Heart left ventricle (tissue), 16 donors: ENCODE data around the gene SSBP2. TPM values are rescaled to one million over a fixed set of nuclear protein-coding genes. Genes with fewer than 3 reads are reported as not detected.

Source experiments
- ATAC-seq, 4 donors: fragments of 200-7000 bp; cut with Tn5 transposase; one replicate each; pipeline ENCODE4 v1.9.1; 2020 to 2022; ENCODE audit warnings: moderate library complexity in 4 of 4, mild to moderate bottlenecking in 3 of 4, moderate number of reproducible peaks in 1 of 4
- DNase-seq, 5 donors: peaks; one replicate each; pipeline ENCODE4 v3.0.0-alpha.2; 2020
- H3K27ac ChIP-seq, 12 donors: fragments of 200-600 bp; sonication (generic) in 4 of 12; one replicate each; pipeline versions ENCODE4 v1.5.0 to v1.8.0; 2016 to 2022; ENCODE audit warnings: mild to moderate bottlenecking in 2 of 12
- H3K27me3 ChIP-seq, 9 donors: fragments of 200-600 bp; sonication (generic) in 2 of 9; one replicate each; pipeline versions ENCODE4 v1.5.1 to v1.8.0; 2016 to 2022; ENCODE audit warnings: mild to moderate bottlenecking in 3 of 9
- H3K36me3 ChIP-seq, 9 donors: fragments of 200-600 bp; sonication (generic) in 2 of 9; one replicate each; pipeline versions ENCODE4 v1.5.0 to v1.8.0; 2018 to 2022; ENCODE audit warnings: mild to moderate bottlenecking in 2 of 9
- H3K4me1 ChIP-seq, 12 donors: fragments of 200-600 bp; sonication (generic) in 4 of 12; one replicate each; pipeline versions ENCODE4 v1.5.0 to v1.8.0; 2016 to 2022; ENCODE audit warnings: mild to moderate bottlenecking in 3 of 12
- H3K4me3 ChIP-seq, 12 donors: fragments of 200-600 bp; sonication (generic) in 4 of 12; one replicate each; pipeline versions ENCODE4 v1.5.0 to v1.8.0; 2017 to 2022; ENCODE audit warnings: mild to moderate bottlenecking in 9 of 12, moderate library complexity in 4 of 12
- H3K9me3 ChIP-seq, 12 donors: fragments of 200-600 bp; sonication (generic) in 4 of 12; one replicate each; pipeline versions ENCODE4 v1.5.0 to v1.8.0; 2016 to 2022; ENCODE audit warnings: mild to moderate bottlenecking in 1 of 12
- POLR2A ChIP-seq, 2 donors: fragments of 450-650 bp; IDR thresholded peaks; one replicate each; pipeline ENCODE4 v1.6.1; 2017; ENCODE audit warnings: antibody characterized with exemption in 2 of 2, mild to moderate bottlenecking in 2 of 2, moderate library complexity in 2 of 2
- WGBS, 4 donors: extraction: QIAGEN DNeasy Blood & Tissue Kit in 2 of 4; methylation state at CpG; one replicate each; pipeline versions ENCODE4 v1.1.5 to v1.1.7; 2013 to 2018; 5-methylcytosine and 5-hydroxymethylcytosine counted together
- intact Hi-C, 10 donors: fragments of 100-400 bp; cut with DNase I; formaldehyde crosslinking; loops; one replicate each; pipeline versions ENCODE4 v1.11.1 to v1.14.2; 2022
- polyA plus RNA-seq, 2 donors: library from polyadenylated mRNA; stranded (reverse); fragments of 200-250 nt; gene quantifications; one replicate each; pipeline ENCODE4 v1.2.3, GENCODE V29; 2013
- total RNA-seq, 9 donors: library from RNA; depleted of rRNA in 2 of 9; stranded (reverse); fragments of >200 nt in 2 of 9; fragmentation: NEBNext Ultra II Directional in 3 of 9; extraction: Animal tissue kit (Norgen Biotek cat#: 25700) in 3 of 9; gene quantifications; one replicate each; pipeline versions ENCODE4 v1.1.0 to v1.2.4, GENCODE V29; 2016 to 2023
- TF ChIP-seq, protein P1 (sequence below), 12 donors: fragments of 200-600 bp; sonication (generic) in 4 of 12; IDR thresholded peaks; one replicate each; pipeline versions ENCODE4 v1.5.0 to v1.8.0; 2018 to 2022; ENCODE audit warnings: antibody characterized with exemption in 12 of 12, mild to moderate bottlenecking in 5 of 12
- donor health status: ischemic (EF 13 %, LVEDD 7.1; RV severe dilation, severe dysfunction).
- donor health status: healthy with polysubstance abuse.
- donor health status: DM: no; HTN: yes; CAD: no.
- donor health status: DM: no; HTN: no; CAD: no.
- donor health status: ischemic (EF 25% LVEDD 6.9; RV normal size, moderate dysfunction).
- donor health status: ischemic (EF 25% LVEDD 5.7; RV mildly dilated, moderate dysfunction).
- donor health status: healthy.
- donor health status: DM: yes; HTN: yes; CAD: no.
- donor health status: ischemic (EF 35%, LVEDD 5.7; RV mildly dilated, moderate dysfunction).
- donor health status: nonischemic (EF 11% LVEDD 7.7; RV severe dilation, severe dysfunction).
- donor health status: DM: yes; HTN: yes; CAD: no.
- donor health status: PGD.
- donor health status: ischemic (EF 29% LVEDD 5.4; RV normal size, mild dysfunction).
- donor health status: nonischemic (EF 23%, LVEDD 6.1; RV moderate dilation, normal function).

SSBP2 gene
- total and polyA plus RNA-seq, 11 donors, result 25.6 to 98.1 (median 50.7) TPM

DNA sequence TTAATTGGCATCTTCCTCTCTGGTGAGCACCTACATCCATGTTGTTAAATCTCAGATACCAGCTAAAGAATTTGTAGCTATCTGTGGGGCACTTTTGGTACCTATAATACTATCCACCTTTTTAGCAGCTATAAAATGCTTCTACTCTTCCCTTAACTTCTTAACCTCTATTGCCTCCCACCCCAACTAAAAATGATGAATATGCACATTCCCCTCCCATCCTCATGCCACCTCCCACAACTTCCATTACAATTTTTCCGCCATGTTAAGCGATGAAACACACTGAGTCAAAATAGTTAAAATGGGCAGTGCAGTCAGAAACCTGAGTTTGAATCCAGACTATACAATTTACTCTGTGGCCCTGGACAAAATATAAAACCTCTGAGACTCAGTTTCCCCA, 10.1 kb downstream of the SSBP2 start:
- H3K4me1 ChIP-seq, result peaks cover 0 to 8% (median 0%) of the 10 kb centered on the region in 12 donors
- WGBS, 4 donors, result 95 to 100% (median 99%) methylated on average over 2 of the region's 2 CpGs

DNA sequence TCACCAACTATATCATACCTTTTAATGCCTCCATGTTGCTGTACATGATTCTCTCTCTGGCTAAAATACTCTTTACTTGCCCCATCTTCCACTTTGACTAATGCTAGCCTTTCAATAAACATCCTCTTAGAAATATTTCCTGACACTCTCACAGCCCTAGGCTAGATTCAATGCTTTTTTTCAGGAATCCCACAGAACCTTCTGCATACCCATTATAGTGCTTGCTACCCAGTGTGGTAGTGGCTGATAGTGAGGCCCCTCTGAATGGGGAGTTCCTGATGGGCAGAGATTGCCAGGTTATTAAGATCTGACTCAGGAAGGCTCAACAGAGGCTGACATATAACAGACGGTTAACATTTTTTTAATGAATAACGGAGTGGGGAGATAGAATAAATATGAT, 11.6 kb downstream of the SSBP2 start:
- no peaks in the 10 kb centered on the region for H3K9me3 ChIP-seq
- no peaks in the 10 kb centered on the region for H3K36me3 ChIP-seq
- no peak for ATAC-seq
- H3K4me1 ChIP-seq, result peaks cover 0 to 8% (median 0%) of the 10 kb centered on the region in 12 donors
- no peak for DNase-seq
- no peaks in the 10 kb centered on the region for H3K27me3 ChIP-seq
- intact Hi-C loops, result no loop called here
- no peak overlapping the region for H3K27ac ChIP-seq
- 87 to 90% (median 89%) methylated on average over 2 of the region's 2 CpGs for WGBS, 4 donors
- TF ChIP-seq POLR2A (IDR thresholded peaks at IDR 0.05), result no peak
- TF ChIP-seq, protein P1, sequence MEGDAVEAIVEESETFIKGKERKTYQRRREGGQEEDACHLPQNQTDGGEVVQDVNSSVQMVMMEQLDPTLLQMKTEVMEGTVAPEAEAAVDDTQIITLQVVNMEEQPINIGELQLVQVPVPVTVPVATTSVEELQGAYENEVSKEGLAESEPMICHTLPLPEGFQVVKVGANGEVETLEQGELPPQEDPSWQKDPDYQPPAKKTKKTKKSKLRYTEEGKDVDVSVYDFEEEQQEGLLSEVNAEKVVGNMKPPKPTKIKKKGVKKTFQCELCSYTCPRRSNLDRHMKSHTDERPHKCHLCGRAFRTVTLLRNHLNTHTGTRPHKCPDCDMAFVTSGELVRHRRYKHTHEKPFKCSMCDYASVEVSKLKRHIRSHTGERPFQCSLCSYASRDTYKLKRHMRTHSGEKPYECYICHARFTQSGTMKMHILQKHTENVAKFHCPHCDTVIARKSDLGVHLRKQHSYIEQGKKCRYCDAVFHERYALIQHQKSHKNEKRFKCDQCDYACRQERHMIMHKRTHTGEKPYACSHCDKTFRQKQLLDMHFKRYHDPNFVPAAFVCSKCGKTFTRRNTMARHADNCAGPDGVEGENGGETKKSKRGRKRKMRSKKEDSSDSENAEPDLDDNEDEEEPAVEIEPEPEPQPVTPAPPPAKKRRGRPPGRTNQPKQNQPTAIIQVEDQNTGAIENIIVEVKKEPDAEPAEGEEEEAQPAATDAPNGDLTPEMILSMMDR (IDR thresholded peaks at IDR 0.05), result no peak
- H3K4me3 ChIP-seq, result no peak overlapping the region

More for the DNA sequence above, 10.1 kb downstream of the SSBP2 start:
- H3K36me3 ChIP-seq, result no peaks in the 10 kb centered on the region
- no peaks in the 10 kb centered on the region for H3K27me3 ChIP-seq
- no peak overlapping the region for H3K4me3 ChIP-seq
- intact Hi-C loops, result loop anchor here in 2 of 10 donors (10.0 kb wide), 2 partner anchors 316 to 424 kb away; no protein-coding TSS in a partner anchor
- DNase-seq (no peak), ATAC-seq (no peak)
- TF ChIP-seq POLR2A (IDR thresholded peaks at IDR 0.05), result no peak
- TF ChIP-seq, protein P1 (IDR thresholded peaks at IDR 0.05), result no peak
- no peaks in the 10 kb centered on the region for H3K9me3 ChIP-seq
- no peak overlapping the region for H3K27ac ChIP-seq

DNA sequence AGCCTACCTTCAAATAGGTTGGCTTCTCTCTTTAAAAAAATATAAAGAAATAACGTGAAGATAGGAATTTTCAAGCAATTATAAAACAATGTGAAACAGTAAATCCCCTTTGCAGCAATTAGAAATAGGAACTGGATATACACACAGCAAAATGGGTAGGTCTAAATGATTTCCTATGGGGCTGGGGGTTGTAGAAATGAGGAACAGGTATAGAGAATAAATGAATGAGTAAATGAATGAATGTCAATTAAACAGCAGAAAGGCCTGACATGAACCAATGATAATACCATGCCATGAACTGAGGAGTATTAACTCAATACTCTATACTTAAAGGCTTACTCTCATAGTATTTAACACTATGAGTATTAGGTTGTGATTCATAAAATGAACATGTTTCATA, 21.6 kb downstream of the SSBP2 start:
- intact Hi-C loops, result no loop called here
- H3K9me3 ChIP-seq, result no peaks in the 10 kb centered on the region
- ATAC-seq, result no peak

DNA sequence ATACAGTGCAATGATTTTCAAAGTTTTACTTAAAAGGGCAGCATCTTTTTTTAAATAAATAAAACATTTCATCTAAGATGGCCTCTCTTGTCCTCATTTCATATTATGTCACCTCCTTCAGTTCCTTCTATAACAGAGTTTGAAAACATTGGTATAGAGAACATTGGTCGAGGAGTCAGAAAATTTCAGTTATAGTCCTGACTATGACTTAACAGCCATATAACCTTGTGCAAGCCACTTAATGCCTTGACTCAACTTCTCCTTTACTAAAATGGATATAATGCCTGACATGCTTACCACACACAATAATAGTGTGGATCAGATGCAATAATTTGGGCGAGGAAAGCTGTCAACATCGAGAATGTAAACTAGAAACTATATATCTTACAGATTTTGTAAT, 22.6 kb downstream of the SSBP2 start:
- H3K9me3 ChIP-seq, result no peaks in the 10 kb centered on the region
- peaks cover 0 to 28% (median 6%) of the 10 kb centered on the region in 12 donors for H3K4me1 ChIP-seq
- no peak overlapping the region for H3K27ac ChIP-seq
- no peak overlapping the region for H3K4me3 ChIP-seq
- intact Hi-C loops, result no loop called here
- H3K27me3 ChIP-seq, result no peaks in the 10 kb centered on the region
- H3K36me3 ChIP-seq, result no peaks in the 10 kb centered on the region
- DNase-seq, result no peak
- no peak for ATAC-seq
- TF ChIP-seq, protein P1 (IDR thresholded peaks at IDR 0.05), result no peak
- TF ChIP-seq POLR2A (IDR thresholded peaks at IDR 0.05), result no peak
- WGBS, 4 donors, result 94 to 99% (median 96%) methylated on average over 3 of the region's 3 CpGs

More for the DNA sequence above, 21.6 kb downstream of the SSBP2 start:
- DNase-seq, result no peak
- WGBS, 4 donors, result 82 to 94% (median 90%) methylated on average over 1 of the region's 1 CpG
- no peak overlapping the region for H3K27ac ChIP-seq
- H3K4me3 ChIP-seq, result no peak overlapping the region
- H3K4me1 ChIP-seq, result peaks cover 0 to 23% (median 5%) of the 10 kb centered on the region in 12 donors
- no peaks in the 10 kb centered on the region for H3K27me3 ChIP-seq
- no peaks in the 10 kb centered on the region for H3K36me3 ChIP-seq
- TF ChIP-seq, protein P1 (IDR thresholded peaks at IDR 0.05), result no peak
- TF ChIP-seq POLR2A (IDR thresholded peaks at IDR 0.05), result no peak
